IPS-NIHi7 (cell line): ENCODE measurements around the gene ST8SIA1.
A peak's percentile ranks its signal among the peaks of the same experiment; 100 is the strongest.

Experiments
- DNase-seq: peaks from one replicate; pipeline ENCODE4 v3.0.0; 2012; ENCODE audit warnings: mixed read lengths; ENCODE audit errors: extremely low spot score

ST8SIA1 gene

DNA sequence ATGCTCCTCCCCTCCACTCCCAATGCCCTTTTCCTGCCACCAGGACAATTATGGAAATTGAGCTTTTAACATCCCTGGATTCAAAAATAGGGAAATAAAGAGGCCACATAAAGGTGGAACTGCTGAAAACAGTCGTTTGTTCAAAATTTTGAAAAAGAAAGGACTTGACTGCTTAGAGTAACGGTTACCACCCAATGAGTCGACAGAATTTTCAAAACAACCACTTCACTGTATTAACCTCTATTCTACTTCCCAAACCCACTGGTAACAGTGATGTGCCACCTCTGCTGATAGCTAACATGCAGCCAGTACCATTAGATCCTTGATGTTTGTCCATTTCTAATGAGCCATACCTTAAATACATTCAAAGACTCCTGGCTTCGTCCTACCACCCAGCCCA lies 4.9 kb downstream of the ST8SIA1 start:
- no peak for DNase-seq

DNA sequence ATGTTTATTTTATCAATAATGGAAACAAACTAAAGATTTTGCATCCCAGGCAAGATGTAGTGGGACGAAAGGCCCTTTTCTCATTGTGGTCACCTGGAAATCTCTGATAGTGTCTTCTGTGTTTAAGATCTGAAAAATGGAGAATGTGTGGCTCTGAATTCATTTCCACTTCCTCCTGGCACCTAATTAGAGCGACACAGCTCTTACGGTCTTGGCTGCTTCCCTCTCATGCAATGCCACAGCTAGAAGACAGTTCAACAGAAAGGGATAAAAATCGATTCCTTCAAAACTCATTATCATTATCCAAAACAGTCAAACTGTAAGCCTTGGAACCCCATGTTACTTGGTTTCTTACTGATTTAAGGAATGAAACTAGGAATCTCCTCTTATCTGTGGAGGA lies 9.3 kb downstream of the ST8SIA1 start:
- no peak for DNase-seq

DNA sequence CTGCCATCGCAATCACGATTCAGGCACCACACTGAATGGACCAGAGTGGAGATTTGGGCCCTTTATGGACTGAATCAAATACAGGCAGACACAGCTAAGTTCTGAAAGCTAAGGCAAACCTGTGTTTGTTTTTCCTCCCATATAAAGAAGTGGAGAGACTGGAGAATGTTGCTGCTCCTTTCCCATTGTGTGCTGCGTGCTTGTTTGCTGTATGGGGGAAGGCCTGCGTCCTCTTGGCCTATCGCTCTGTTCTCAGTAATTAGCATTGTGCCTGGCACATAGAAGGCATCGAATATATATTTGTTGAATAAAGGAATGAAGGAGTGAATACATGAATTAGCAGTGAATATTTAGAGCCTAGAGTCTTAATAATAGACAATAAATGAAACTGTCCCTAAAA lies 12.4 kb downstream of the ST8SIA1 start:
- DNase-seq = no peak

DNA sequence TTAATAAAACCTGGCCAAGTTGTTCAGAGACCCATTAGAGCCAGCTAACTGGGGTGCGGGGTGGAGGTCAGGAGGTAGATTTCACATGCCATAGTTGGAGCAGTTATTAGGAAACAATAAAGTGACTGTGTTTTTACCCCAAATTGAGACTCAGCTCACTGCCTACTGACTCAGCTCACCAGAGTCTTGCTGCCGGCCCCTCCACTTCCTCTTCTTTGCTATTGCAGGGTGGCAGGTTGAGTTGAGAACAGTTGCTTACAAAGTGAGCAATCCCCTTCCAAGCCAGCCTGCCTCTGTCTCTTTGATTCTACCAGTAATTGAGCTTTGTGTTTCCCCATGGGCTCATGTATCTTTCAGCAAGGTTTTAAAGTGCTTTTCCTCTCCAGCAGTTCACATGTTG lies 12.9 kb downstream of the ST8SIA1 start:
- no peak for DNase-seq

DNA sequence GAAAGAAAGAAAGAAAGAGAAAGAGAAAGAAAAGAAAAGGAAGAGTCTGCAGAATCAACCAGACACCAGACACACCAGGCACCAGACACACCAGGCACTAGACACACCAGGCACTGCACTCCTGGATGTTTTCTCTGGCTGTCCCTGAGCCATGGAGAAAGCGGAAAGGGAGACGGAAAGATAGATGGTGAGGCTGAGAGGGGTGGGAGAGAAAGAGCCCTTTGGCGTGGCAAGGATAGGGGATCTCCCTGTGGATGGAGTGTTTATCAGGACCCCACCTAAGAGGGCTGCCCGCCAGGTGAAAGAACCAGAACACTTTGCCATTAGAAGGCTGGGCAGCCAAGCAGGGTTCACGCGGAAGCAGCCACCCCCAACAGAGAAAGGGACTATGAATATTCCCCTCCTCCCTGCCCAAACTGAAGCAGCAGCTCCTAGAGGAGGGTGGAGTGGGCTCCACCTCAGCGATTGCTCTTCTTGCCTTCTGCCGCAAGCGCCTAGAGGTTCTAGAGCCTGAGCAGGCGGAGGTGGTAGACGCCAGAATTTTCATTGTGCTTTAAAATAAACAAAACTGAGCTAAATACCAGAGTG lies 13.4 kb downstream of the ST8SIA1 start:
- peak; percentile 32 for DNase-seq

DNA sequence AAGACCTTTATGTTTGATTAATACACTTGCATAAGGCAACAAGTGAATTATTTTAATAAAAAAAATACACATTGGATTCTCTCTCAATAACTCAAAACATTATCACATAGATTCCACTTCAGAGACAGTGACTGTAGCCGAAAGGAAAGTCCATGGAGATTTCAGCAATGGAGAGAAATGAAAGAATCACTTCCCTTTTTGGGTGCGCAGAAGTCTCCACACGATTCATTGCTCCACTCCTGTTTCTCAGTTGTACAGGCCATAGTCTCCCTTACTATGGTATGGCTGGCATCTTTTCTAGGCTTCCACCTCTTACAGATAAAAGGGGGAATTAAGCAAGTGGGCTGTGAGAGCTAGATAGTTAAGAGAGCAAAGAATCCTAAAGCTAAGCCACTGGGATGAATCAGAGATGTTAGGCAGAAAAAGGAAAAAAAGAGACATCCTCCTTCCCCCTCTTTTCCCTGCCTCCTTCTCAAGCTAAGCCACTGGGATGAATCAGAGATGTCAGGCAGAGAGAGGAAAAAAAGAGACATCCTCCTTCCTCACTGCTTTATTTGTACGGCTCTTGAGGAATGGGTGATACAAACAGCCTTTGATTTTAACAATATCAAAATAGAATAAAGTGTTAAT lies 16.3 kb downstream of the ST8SIA1 start:
- no peak for DNase-seq

DNA sequence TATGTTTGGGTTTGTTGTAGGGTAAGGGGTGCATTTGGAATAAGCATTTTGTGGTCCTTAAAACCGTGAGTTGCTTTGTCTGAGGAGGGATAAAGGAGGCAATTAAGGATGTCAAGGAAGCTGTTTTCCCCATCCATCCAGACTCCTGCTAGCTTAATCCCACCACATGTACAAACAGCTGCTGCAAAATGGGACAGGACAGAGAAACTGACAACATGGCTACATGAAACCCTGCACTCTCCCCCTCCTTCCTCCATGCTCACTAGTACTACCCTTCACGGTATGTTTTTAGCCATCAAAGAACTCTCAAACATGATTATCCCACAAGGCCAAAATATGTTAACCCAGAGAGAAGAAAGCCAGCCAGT lies 20.6 kb downstream of the ST8SIA1 start:
- DNase-seq = no peak

DNA sequence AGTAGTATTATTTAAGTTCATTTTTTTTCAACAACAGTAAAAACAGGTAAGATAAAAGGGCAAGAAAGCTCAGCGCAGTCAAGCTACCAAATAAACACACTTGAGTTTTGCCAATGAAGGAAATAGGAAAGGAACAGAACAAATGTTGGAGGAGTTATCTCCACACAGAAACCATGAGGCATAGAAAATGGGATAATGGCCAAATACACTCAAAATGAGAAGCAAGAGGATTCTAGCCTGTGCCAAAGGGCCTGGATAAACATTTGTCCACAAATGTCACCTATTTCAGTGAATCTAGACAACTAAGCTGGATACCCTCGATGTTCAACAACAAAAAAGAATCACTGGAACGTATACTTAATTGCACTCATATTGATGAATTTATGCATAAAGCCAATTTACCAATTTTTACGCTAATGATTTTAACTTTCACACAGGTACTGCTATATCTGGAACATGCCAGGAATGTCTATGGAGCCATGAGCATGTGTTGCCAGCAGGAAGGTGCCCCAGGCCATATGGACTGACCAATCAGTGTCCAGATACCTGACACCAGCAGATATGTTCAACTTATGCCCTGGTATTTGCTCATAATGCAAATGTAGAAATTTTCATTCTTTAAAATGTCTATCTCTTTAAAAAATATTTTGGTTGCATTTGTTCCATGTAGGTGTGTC lies 21.1 kb downstream of the ST8SIA1 start:
- DNase-seq = no peak

DNA sequence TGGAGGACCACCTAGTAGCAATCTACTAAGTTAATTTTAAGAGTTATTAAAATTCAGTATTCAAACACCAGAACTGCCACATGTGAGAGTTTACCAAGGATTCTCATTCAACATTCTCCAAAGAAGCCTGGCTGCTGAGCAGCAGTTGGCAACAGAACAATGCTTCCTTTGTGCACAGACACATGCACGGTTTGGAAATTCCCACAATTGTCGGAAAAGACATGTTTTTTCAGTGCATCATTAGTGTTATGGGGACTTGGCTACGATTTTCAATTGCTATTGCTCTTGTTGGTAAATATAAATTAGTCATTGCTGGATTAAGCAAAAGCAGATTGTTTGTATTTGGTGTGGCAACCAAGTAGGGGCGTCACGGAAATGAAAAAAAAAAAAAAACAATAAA lies 22.2 kb downstream of the ST8SIA1 start:
- DNase-seq = no peak

DNA sequence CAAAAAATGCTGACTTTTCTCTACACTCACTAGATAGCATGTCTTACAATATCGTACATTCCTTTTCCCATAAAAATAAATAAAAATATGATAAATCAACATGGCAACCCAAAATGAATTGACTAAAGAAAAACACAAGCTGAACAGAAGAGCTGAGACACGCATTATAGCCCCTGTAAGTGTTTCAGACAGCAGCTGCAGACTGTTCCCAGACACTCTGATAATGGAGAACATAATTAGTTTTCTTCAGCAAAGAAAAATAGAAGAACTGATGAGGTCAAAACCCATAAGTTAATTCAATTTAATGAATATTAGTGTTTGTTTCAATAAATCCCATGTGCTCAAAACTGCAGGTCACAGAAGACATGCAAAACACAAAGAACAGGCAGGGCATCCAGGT lies 23.8 kb downstream of the ST8SIA1 start:
- DNase-seq = no peak

DNA sequence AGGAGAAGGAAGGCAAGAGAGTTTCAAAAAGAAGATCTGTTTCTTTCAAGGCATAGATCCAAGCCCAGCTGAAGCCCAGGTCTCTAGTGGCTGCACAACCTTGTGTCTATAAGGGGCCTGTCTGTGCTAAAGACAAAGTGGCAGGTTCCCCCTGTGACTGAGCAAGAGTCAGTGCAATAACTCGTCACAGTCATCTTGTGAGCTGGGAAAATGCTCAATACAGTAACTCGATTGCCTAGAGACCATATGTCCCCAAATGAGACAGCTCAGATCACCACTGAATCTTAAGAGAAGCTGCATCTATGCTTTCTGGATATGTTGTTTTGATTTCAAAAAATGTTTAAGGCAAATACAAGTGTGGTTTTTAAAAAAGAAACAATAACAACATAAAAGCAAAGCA lies 24.2 kb downstream of the ST8SIA1 start:
- DNase-seq = no peak

DNA sequence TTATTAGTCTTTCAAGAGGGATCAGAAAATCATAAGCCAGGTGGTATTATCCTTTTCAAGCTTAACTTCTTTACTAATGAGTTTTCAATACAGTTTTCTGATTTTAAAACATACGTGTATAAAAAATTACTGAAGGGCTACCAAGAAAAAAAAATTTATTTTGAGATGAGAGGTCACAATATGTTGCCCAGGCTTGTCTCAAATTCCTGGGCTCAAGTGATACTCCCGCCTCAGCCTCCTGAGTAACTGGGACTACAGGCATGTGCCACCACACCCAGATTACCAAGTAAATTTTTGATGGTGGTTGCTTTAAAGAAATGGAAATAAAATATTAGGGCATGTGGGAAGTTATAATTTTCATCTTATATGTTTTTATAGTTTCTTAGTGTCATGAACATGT lies 26.7 kb downstream of the ST8SIA1 start:
- DNase-seq = no peak

DNA sequence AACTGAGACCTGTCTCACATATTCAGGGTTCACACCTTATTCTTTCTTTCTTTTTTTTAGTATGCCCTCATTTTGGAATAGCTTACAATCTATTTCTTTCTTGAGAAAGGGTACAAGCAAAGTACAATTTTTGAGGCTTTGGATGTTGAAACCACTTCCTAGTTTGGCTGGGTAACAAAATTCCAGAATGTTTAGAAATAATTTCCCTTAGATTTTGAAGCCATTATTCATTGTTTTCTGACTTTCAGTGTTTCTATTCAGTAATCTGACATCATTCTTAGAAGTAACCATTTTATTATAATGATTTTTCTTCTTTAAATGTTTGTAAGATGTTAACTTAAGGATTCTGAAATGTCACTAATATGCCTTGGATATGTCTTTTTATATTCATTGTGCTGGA lies 28.2 kb downstream of the ST8SIA1 start:
- DNase-seq = no peak

DNA sequence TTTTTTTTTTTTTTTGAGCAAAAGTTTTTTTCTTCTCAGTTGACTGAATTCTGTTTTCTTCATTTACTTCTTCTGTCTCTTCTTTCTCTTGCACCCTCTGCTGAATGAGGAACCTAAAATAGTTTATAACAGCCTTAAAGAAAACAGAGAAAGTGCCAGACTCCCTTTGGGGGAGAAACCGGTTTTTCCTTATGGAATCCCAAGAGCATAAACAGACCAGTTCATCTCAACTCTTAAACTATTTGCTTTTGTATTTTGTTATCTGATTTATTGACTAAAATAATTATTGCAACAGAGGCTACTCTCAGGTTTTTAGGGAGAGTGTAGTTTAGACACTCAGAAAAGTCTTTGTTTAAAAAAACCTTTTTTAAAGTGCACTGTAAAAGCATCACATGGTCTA lies 30.2 kb downstream of the ST8SIA1 start:
- DNase-seq = no peak

DNA sequence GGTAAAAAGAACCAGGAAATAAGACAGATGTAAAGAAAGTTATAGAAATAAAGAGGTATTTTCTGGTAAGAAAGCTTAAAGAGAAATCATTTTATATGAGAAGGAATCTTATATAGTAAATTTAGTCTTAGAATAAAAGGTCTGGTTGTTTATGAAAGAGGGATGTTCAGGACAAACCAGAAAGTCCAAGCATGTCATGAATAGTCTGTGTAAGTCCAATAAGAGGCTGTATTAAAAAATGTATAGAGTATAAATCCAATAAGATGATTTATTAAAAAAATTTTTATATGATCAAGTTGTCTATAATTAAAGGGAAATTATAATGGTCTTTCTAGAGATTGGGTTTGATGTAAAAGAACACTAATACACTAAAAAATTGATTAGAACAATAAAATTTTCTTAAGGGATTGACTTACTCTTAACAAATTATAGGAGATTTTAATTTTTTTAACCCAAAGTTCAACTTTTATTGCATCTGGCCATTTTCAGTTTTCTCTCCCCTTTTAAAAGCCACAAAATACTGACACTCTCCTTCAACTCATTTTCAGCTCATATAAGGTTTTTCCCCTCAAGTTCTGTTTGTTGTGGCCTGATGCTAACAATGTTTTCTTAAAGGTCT lies 35.1 kb downstream of the ST8SIA1 start:
- DNase-seq = no peak

DNA sequence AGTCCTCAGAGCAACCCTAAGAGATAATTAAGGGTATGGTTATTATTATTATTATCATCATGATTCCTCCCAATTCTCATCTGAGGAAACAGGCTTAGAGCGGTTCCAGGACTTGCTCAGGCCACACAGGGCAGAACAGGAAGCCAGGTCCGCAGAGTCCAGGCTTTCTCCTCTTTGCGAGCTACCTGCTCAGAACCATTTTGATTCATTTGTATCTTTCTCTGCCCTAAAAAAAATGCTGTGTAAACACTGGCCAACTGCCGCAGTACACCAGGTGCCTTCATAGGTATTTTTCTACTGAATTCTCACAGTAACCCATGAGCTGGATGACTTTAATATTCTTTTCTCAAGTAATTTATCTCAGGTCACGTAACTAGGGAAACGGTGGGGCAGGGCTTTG lies 45.3 kb downstream of the ST8SIA1 start:
- no peak for DNase-seq

DNA sequence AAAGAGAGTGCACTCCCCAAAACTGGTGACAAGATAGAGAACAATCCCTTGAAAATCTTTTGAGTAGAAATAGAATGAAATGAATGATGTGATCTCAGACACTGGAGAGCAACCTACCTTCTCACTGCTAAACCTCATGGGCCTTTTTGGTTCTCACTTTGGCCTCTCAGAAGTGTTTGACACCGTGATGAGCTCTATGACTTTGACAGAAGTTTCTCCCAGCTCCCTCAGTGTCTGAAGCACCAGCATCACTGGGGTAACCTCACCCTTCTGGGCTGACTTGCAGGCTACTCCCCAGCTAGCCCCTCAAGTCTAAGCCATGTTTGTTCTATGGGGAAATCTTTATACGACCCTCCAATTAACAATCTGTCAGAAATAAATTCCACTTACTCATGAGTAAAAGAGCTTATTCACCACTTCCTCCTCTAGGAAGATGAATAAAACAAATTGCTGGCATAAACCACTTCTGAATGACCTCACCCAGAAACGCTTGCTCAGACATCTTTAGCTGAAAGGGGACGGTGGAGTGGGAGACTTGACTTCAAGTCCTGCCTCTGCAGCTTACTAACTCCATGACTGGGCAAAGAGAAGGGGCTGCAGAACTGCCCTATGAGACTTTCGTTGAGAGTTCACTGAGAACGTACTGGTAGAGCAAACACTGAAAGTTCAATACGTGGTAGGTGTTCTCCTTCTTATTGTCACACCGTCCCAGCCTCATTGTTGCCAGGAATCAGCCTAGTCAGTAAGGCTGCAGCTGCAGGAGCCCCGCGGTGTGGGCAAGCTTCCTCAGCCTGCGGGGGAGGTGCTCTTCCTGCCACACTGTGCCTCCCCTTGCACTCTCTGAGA lies 46.5 kb downstream of the ST8SIA1 start:
- peak; percentile 43 for DNase-seq

DNA sequence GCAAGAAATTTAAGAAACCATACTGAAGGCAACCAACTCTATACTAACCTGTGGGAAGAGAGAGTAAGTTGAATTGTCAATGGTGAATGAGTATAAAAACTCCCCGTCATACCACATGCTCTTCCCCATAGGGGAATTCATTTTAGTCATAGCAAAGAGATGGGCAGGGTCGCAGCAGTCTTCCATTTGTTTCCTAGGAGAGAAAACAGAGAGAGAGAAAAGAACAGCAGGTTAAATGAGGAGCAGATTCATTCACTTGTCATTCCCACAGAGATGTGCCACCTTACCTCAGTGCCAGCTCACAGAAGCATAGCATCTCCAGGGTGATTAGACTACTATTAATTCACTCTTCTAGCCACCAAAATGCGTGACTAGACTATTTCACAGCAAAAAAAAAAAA lies 47.4 kb downstream of the ST8SIA1 start:
- no peak for DNase-seq

DNA sequence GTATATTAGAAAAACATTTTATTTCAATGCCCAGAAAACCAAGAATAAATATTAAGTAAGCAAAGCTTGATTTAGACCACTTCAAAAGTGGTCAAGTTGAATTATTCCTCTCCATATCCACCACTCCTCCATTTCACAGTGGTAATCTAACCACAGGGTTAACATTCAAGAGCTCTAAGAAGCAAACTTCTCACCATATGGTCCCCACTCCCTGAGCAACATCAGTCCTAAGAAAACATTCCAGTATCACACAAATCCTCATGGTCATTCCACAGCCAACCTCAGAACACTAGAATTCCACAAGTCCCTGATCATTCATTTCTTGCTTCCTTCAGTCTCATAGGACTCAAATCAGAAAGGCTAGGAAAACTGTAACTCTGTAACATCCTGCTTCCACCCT lies 47.9 kb downstream of the ST8SIA1 start:
- no peak for DNase-seq

DNA sequence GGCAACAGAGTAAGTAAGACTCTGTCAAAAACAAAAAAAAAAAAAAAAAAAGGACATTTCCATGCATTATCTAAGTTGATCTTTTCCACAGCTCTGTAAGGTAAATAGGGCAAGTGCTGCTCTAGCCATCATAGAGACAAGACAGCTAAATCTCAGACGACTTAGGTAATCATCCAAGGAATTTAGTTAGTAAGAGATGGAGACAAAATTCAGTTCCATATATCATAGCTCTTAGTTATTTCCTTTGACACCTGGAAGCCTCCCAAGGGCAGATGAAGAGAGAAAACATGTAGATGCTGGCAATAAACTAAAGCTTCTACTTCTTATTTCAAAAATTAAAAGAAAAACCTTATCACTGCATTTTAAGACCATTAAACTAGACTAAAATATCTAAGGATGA lies 48.7 kb downstream of the ST8SIA1 start:
- no peak for DNase-seq

DNA sequence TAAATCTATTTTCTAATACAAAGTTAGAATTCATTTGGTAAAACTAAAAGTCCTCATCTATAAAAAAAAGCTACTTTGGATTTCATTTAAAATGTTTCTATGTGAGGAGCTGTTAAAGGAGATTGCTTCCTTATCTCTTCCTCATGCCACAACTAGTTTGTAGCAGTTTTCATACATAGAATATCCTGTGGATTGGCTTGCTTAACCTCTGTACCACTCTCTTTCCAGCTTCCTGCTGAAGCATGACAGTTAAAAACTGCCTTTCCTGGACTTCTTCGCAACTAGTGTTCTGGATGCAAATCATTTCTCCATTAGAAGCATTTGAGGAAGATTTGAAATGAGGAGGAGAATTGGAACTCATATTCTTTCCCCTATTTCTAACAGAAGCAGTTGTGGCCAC lies 49.6 kb downstream of the ST8SIA1 start:
- DNase-seq = no peak

DNA sequence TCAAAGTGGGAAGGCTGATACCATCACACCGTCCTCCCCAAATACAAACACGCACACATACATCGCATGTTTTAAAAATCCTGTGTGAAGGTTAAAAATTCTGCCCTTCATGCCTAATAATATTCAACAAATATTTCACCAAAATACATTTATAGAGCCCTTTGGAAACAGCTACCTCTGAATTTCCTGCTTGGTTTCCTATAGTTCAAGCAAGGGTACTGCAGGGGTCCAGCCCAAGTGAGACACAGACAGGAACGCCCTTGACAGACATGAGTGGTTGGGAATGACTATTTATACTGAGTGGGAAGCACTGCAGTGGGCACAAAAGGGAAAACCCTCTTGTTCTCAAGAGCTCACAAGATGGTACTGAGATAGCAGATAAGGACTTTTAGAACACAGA lies 51.0 kb downstream of the ST8SIA1 start:
- no peak for DNase-seq
